HG03196 (cell line): ENCODE results near the gene IL15RA.
A peak's percentile ranks its signal among the peaks of the same experiment; 100 is the strongest.
"Not testable (repeated sequence)": the region's sequence is repeated elsewhere in the genome, so short reads cannot be mapped to it uniquely, and the experiment has no call there.

Experiments
- ATAC-seq: cut with Tn5 transposase; IDR thresholded peaks from one replicate; pipeline ENCODE4 v1.9.1; 2021; ENCODE audit not compliant: unreplicated experiment

IL15RA gene

GRCh38 chr10:5930272-5930671 is 47.1 kb downstream of the IL15RA start:
- no peak for ATAC-seq

- no peak for ATAC-seq
Measured at GRCh38 chr10:5929442-5929841, 47.9 kb downstream of the IL15RA start.

GRCh38 chr10:5927306-5927705 is 50.0 kb downstream of the IL15RA start:
- ATAC-seq: no peak

- no peak for ATAC-seq
Measured at GRCh38 chr10:5924889-5925288, 52.5 kb downstream of the IL15RA start.

- no peak for ATAC-seq
Measured at GRCh38 chr10:5921746-5922145, 55.6 kb downstream of the IL15RA start.

GRCh38 chr10:5919568-5919967 is 57.8 kb downstream of the IL15RA start:
- ATAC-seq: no peak

GRCh38 chr10:5918763-5919162 is 58.6 kb downstream of the IL15RA start:
- ATAC-seq: no peak

GRCh38 chr10:5917305-5917704 is 60.0 kb downstream of the IL15RA start:
- no peak for ATAC-seq

- ATAC-seq: no peak
Measured at GRCh38 chr10:5915451-5915850, 61.9 kb downstream of the IL15RA start.

- ATAC-seq: no peak
Measured at GRCh38 chr10:5913736-5914135, 63.6 kb downstream of the IL15RA start.

- no peak for ATAC-seq
Measured at GRCh38 chr10:5911670-5912069, 65.7 kb downstream of the IL15RA start.

- ATAC-seq: no peak
Measured at GRCh38 chr10:5910323-5911100, 66.8 kb downstream of the IL15RA start.

- ATAC-seq: not testable (repeated sequence)
Measured at GRCh38 chr10:5908676-5909075, 68.7 kb downstream of the IL15RA start.

GRCh38 chr10:5906651-5907050 is 70.7 kb downstream of the IL15RA start:
- no peak for ATAC-seq

- no peak for ATAC-seq
Measured at GRCh38 chr10:5905854-5906507, 71.4 kb downstream of the IL15RA start.

- ATAC-seq: peak; percentile 94
Measured at GRCh38 chr10:5904227-5904626, 73.1 kb downstream of the IL15RA start.

GRCh38 chr10:5903563-5903962 is 73.8 kb downstream of the IL15RA start:
- ATAC-seq: no peak

- no peak for ATAC-seq
Measured at GRCh38 chr10:5902511-5903274, 74.7 kb downstream of the IL15RA start.
